NCI-H524 (cell line): Measurements from ENCODE around the gene GNAZ.
"Not testable (repeated sequence)": the region's sequence is repeated elsewhere in the genome, so short reads cannot be mapped to it uniquely, and the experiment has no call there.

ENCODE experiments used
- DNase-seq, 2 experiments: peaks; one replicate each; lab custom pipeline; 2025; lab: John Stamatoyannopoulos, UW

The GNAZ gene

GRCh38 chr22:23044570-23044969 is 25.7 kb upstream of the GNAZ start:
- no peak for DNase-seq

DNA sequence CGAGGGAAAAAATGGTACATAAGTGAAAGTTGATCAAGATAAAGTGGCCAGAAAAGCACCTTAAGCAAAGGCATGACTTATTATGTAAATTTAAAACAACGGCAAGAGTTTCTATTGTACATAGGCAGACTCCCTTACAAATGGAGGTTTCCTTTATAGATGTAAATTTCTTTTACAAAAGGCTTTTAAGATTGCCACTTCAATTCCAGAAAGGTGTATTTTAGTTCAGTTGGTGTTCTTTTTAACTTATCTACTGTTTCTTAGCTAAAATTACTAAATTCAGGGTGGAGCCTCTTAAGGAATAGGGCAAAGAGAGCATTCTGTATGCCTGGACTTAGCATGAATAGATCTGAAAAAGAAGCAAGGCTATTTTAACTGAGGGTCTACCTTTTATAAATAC is 24.9 kb upstream of the GNAZ start:
- no peak for DNase-seq

GRCh38 chr22:23047265-23047664 is 23.1 kb upstream of the GNAZ start:
- no peak for DNase-seq

- DNase-seq = no peak
Measured at GRCh38 chr22:23047742-23048141, 22.6 kb upstream of the GNAZ start.

- not testable (repeated sequence) for DNase-seq
Measured at GRCh38 chr22:23050546-23050945, 19.8 kb upstream of the GNAZ start.

- no peak for DNase-seq
Measured at GRCh38 chr22:23053051-23053707, 17.1 kb upstream of the GNAZ start.

DNA sequence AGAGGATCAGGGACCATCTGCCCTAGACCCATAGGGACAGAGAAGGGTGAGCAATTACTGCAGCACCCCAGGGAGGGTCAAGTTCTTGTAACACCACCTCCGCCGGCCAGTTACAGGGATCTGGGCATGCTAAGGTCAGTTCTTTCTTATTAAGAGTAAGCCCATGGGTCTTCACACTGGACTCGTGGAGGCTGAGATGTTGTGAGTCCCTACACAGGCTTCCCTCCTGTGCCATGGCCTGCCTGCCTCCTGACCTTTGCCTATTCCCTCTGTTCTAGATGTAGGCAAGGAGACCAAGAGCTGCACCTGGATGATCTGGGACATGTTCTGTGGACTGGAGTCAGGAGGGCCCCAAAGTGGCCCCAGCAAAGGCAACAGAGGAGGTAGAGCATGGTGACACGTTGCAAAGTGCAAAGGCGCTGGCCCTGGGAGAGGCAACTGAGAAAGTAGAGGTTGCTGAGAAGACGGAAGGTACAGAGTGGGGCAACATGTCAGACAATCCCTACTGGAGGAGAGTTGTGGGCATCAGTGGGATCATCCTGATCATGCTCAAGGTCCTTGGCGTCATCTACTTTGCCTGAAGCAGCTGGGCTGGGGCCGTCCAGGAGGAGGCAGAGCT is 16.3 kb upstream of the GNAZ start:
- DNase-seq = no peak

DNA sequence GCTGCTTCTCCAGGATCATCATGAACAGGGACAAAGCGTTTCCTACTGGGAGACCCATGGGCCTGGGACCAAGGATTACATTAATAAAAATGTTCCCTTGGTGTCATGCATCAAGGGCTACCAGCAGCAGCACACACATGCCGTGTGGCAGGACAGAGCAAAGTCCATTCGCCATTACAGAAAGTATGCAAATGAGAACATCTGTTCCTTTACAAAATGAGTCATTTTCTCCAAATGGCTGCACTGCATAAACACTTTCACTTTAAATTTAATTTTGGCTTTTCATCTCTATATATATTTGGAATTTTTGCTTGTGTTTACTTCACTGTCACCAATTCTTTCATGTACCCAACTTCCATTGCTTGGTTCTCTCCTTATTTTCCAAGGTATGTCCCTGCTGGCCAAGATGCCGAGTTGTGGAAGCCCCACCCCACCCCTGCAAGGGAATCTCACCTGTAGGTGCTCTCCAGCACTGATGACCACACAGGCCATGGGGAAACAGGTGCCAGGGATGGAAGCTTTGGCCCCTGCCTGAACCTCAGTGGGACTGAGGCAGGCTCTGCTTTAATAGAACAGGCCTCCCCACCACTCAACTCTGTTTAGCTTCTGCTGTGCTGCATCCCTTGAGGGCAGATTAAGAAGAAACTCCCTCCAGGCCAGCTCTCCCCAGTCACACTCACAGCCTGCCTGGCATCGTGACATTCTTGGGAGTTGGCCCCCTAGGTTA is 15.6 kb upstream of the GNAZ start:
- no peak for DNase-seq

- no peak for DNase-seq
Measured at GRCh38 chr22:23055449-23056179, 14.7 kb upstream of the GNAZ start.

DNA sequence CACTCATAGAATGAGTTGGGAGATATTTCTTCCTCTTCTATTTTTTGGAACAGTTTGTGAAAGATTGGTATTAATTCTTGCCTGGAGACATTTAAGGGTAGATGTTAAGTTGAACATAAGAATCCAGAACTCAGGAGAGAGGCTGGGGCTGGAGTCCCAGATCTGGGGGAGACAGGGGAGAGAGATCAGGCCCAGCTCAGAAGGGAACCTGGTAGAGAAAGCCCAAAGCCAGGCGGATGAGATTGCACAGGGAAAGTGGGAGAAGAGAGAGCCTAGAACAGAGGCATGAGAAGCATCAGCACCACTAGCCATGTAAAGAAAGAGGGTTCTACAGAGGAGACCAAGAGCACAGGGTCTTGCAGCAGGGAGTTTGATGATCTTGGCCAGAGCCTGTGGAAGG is 13.0 kb upstream of the GNAZ start:
- no peak for DNase-seq

- DNase-seq = no peak
Measured at GRCh38 chr22:23058063-23058462, 12.3 kb upstream of the GNAZ start.

GRCh38 chr22:23058481-23059283 is 11.6 kb upstream of the GNAZ start:
- DNase-seq = no peak

GRCh38 chr22:23059284-23059948 is 10.9 kb upstream of the GNAZ start:
- DNase-seq = no peak

DNA sequence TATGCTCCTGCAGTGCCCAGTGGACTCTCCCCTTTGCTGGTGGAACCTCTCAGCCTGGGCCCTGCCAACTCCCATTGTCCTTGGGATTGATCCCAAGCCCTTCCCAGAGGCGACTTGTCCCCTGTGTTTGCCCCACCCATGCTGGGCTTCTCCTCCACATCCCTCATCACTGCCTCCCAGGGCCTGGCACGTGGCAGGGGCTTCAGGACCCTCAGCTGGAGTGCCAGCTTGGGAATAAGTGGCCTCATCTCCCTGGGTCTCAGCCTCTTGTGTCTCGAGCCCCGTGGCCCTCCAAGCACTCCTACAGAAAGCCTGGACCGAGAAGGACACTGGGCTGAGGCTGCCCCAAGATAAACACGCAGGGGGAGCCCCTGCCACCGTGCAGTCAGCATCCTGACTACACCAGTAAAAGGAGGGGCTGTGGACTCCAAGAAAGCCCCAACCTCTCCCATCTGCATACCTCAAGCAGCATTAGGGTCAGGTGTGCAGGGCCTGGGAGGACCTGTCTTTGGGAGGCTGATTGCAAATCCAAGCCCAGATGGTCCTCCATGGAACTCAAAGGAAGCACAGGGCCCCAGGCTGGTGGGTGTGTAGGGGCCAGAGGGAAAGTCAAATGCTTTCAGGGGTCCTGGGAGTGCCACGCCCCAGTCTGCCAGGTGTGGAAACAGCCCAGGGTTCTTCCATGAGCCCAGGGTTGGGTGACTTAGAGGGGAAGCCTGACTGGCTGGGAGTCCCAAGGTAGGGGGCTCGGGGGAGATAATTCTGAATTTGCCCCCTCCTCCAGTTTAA is 9.5 kb upstream of the GNAZ start:
- no peak for DNase-seq

DNA sequence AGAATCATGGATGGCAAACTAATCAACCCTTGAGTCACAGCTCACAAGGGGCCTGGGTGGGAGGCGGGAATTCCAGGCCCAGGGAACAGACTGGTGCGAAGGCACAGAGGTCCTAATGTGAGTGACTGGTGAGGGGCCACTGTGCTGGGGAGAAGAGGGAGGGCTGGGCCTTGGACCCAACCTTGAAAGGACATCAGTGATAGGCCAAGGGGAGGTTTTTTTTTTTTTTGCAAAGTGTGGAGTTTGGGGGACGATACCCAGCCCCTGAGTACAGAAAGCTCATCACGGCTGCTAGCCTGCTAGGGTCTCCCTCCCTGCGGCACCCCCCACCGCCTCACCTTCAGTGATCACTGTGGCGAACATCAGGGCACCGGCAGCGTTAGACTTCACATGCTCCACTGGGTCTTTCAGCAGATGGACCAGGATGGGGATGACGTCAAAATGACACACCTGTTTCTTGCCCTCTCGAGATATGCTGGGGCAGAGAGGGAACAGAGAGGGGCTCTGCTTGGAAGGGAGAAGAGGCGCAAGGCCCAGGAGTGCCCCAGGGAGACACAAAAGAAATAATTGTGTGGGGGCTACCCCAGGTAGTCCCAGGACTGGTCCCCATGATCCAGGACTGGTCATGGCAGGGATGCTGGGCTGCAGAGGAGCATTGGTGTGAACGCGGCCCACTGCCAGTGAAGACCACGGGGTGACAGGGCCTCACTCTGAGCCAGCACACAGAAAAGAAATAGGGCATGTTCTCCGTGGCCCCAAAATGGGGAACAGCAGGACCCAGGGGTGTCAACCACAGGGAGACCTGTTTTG is 8.6 kb upstream of the GNAZ start:
- no peak for DNase-seq

DNA sequence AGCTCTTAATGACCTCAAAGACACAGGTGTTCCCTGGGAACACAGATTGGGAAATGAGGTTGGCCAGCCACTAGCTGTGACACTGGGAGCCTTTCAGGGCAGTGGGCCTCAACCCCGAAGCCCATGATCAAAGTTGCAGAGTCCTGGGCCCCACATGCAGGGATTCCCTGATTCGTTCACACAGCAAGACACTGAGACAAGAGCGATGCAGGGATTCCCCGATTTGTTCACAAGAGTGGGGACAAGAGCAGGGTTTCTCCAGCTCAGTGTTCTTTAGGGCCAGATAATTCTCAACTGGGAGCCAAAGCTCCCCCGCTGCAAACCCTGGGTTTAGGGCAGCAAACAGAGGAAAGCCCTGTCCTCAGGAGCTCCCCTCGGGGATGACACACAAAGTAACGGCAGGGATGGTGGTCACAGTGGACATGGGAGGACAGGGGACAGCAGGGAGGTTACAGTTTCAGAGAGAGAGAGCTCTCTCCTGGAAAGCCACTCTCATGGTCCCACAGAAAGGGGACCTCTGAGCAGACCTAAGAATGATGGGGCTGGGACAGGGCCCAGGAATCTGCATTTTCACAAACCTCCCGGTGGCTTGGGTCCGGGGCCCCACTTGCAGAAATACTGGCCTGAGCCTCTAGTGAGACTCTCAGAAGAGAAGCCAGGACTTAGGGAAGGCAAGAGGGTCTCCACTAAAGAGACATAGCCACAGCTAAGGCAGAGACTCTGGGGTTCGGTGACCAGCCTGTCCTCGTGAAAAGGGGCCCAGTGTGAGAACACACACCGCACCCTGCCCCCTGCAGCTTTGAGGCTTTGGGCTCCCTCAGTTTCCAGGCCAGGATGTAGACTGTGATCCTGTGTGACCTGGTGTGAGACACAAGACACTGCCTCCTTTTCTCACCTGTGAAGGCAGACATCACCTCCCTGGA is 7.4 kb upstream of the GNAZ start:
- DNase-seq = no peak

DNA sequence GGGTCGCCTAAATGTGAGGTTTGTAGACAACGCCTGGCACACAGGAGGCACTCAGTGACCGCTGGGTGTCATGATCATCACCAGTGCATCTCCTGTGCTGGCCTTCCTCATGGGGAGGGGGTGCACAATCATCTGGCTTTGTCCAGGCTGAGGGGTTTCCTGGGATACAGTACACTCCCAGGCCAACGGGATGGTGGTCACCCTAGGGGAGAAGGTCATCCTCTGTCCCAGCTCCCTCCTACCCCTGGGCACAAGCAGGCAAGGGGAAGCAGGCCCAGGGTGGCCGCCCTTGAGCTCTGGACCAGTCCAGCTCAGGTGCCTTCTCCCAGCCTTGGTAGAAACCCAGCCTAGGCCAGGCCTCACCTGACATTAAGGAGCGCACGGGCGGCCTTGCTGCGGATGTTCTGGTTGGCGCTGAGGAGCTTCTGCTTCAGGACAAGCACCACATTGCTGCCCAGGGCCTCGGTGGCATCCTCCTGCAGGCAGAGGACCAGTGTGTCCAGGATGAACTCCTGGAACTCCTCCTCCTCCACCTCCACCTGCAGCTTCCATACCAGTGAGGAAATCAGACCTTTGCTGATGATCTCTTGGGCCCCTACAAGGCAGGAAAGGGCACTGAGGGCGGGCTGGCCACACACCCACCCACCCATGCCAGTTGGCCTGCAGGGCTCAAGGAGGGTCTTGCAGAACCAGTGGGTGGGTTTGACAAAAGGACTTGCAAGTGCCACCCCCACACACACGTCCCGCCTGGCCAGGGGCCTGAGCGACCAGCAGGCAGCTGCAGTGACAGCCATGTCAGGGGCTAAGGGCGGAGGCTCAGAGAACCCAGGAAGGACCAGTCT is 6.6 kb upstream of the GNAZ start:
- DNase-seq = no peak
